Transverse colon (tissue), 3 donors: ENCODE measurements around the gene IRF2BP1.
A peak's percentile ranks its signal among the peaks of the same experiment; 100 is the strongest.

Source experiments
- CTCF ChIP-seq, 5 experiments: fragments of 200-600 bp in 3 of 5; fragments of 450-650 bp in 2 of 5; sonication (generic) in 3 of 5; IDR thresholded peaks; 1 replicate in 2 of 5; 2 replicates in 3 of 5; pipeline ENCODE4 v1.5.1; 2016 to 2017; ENCODE audit warnings: antibody characterized with exemption in 5 of 5, inconsistent platforms in 3 of 5, mild to moderate bottlenecking in 2 of 5, moderate library complexity in 1 of 5
- EP300 ChIP-seq: sonication (generic); formaldehyde crosslinking; IDR thresholded peaks from one replicate; pipeline ENCODE4 v1.6.1; 2017; ENCODE audit warnings: antibody characterized with exemption, low read depth
- POLR2A ChIP-seq: fragments of 450-650 bp; IDR thresholded peaks from one replicate; pipeline ENCODE4 v1.6.1; 2016; ENCODE audit warnings: antibody characterized with exemption, mild to moderate bottlenecking, moderate library complexity

GRCh38 chr19:45865269-45865948 lies 20.5 kb downstream of the IRF2BP1 start:
- peak; percentile 15 for TF ChIP-seq POLR2A
- TF ChIP-seq CTCF (IDR thresholded peaks at IDR 0.05), result no peak
- TF ChIP-seq EP300, result no peak
